ENCODE results near the gene SFMBT1.

Gene SFMBT1

GRCh38 chr3:52859686-52860423 is 186.0 kb downstream of the SFMBT1 start:
- TF ChIP-seq CTCF (IDR thresholded peaks at IDR 0.05): no peak
- H3K4me3 ChIP-seq: no peak overlapping the region
- no peak overlapping the region for H3K27ac ChIP-seq
- no peak for DNase-seq (ENCODE audit: low spot score)

- TF ChIP-seq CTCF (IDR thresholded peaks at IDR 0.05): no peak
- no peak for DNase-seq (ENCODE audit: low spot score)
- no peak overlapping the region for H3K4me3 ChIP-seq
- H3K27ac ChIP-seq: no peak overlapping the region
Observed at GRCh38 chr3:52857864-52858263, 188.0 kb downstream of the SFMBT1 start.

GRCh38 chr3:52857133-52857532 is 188.7 kb downstream of the SFMBT1 start:
- no peak overlapping the region for H3K4me3 ChIP-seq
- H3K27ac ChIP-seq: no peak overlapping the region
- TF ChIP-seq CTCF (IDR thresholded peaks at IDR 0.05): no peak
- no peak for DNase-seq (ENCODE audit: low spot score)

- Histone ChIP-seq H3K4me3 (no peak overlapping the region), H3K27ac (no peak overlapping the region)
- no peak for DNase-seq (ENCODE audit: low spot score)
- no peak for TF ChIP-seq CTCF (IDR thresholded peaks at IDR 0.05)
Observed at GRCh38 chr3:52856666-52857065, 189.2 kb downstream of the SFMBT1 start.

GRCh38 chr3:52854013-52854412 is 191.9 kb downstream of the SFMBT1 start:
- DNase-seq (ENCODE audit: low spot score): no peak
- TF ChIP-seq CTCF (IDR thresholded peaks at IDR 0.05): no peak
- H3K4me3 ChIP-seq: no peak overlapping the region
- no peak overlapping the region for H3K27ac ChIP-seq

All from coronary artery (tissue), 2 donors.